Activated naive CD4-positive, alpha-beta T cell treated with anti-CD3 and anti-CD28 coated beads, Interleukin-2, amount 50 U/mL, for 24 hours (primary cell): Measurements from ENCODE around the gene ARMC5.
A peak's percentile ranks its signal among the peaks of the same experiment; 100 is the strongest.
"Not testable (repeated sequence)": the region's sequence is repeated elsewhere in the genome, so short reads cannot be mapped to it uniquely, and the experiment has no call there.

Source experiments
- H3K27ac Mint-ChIP-seq: one replicate; pipeline ENCODE4 v1.8.0; 2021; ENCODE audit warnings: mild to moderate bottlenecking, mixed read lengths
- H3K27me3 Mint-ChIP-seq: one replicate; pipeline ENCODE4 v1.8.0; 2021; ENCODE audit warnings: mixed read lengths
- H3K36me3 Mint-ChIP-seq: one replicate; pipeline ENCODE4 v1.8.0; 2021; ENCODE audit warnings: mixed read lengths
- H3K4me1 Mint-ChIP-seq: one replicate; pipeline ENCODE4 v1.8.0; 2021; ENCODE audit warnings: mixed read lengths
- H3K4me3 Mint-ChIP-seq: one replicate; pipeline ENCODE4 v1.8.0; 2021; ENCODE audit warnings: mild to moderate bottlenecking, mixed read lengths
- H3K9me3 Mint-ChIP-seq: one replicate; pipeline ENCODE4 v1.8.0; 2021; ENCODE audit warnings: mixed read lengths

ARMC5 gene

DNA sequence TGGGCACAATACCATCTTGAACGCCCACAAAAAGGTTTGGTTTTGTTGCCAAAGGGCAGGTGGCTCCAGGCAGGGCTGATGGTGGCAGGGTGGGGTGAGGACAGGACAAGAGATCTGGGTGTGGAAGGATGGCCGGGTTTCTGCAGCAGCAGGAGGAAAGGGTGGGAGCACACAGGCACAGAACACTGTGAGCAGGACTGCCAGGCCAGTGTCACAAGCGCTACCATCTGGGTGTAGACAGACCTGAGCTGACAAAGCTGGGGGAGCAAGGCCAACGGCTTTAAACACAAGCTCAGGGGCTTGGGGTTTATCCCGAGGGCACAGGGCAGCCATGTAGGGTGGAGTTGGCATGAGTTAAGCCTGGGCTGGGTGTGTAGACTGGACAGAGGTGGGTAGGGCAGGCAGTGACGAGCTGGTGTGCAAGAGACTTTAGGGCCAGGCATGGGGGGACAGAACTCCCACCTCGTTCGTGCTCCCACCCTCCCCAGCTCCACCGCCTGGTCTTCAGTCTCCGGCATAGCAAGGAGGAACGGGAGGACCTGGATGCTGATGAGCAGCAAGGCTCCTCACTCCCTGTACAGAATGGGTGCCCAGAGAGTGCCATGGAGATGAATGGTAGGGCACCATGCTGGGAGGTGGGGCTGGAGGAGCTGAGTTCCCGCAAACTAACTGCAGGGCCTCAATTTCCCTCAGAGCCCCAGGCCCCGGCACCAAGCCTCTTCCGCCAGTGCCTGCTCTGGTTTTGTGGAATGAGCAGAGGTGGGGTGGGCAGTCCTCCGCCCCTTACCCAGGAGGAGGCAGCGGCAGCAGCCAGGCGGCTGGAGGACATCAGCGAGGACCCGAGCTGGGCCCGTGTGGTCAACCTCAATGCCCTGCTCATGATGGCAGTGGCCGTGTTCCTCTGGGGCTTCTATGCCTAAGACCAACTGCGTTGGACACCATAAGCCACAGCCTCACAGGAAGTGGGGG, 30.6 kb downstream of the ARMC5 start:
- no peak overlapping the region for H3K27ac Mint-ChIP-seq
- H3K4me3 Mint-ChIP-seq, result peak overlapping the region; percentile 57
- H3K9me3 Mint-ChIP-seq, result no peaks in the 10 kb centered on the region
- no peaks in the 10 kb centered on the region for H3K36me3 Mint-ChIP-seq
- no peaks in the 10 kb centered on the region for H3K27me3 Mint-ChIP-seq
- peaks cover 13% of the 10 kb centered on the region for H3K4me1 Mint-ChIP-seq

DNA sequence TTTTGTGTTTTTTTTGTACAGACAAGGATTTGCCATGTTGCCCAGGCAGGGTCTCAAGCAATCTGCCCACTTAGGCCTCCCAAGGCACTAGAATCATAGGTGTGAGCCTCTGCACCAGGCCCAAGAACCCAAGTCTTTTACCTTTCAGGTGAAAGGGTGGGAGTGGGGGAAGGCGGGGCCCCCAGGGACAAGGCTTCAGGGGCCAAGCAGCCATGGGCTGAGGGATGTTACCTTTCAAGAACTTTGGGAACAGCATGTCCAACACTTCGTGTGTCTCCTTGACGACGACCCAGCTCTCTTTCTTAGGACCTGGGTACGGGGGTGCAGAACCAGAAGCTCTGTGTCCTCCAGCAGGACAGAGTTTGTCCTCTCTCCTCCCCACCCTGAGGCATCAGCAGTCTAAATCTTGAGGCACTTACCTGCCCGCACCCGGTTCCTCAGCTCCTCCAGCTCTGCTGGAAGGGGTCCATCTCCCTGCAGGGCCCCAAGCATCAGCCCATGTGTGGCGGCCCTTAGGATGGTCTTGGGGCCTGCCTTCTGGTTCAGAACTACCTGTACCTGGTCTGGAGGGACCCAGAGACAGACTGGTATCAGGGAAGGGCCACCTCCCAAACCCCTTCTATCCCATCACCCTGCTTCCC, 32.6 kb downstream of the ARMC5 start:
- Mint-ChIP-seq H3K36me3 (no peaks in the 10 kb centered on the region), H3K4me1 (peaks cover 4% of the 10 kb centered on the region), H3K9me3 (no peaks in the 10 kb centered on the region), H3K27me3 (no peaks in the 10 kb centered on the region), H3K4me3 (no peak overlapping the region), H3K27ac (peak overlapping the region; percentile 23)

DNA sequence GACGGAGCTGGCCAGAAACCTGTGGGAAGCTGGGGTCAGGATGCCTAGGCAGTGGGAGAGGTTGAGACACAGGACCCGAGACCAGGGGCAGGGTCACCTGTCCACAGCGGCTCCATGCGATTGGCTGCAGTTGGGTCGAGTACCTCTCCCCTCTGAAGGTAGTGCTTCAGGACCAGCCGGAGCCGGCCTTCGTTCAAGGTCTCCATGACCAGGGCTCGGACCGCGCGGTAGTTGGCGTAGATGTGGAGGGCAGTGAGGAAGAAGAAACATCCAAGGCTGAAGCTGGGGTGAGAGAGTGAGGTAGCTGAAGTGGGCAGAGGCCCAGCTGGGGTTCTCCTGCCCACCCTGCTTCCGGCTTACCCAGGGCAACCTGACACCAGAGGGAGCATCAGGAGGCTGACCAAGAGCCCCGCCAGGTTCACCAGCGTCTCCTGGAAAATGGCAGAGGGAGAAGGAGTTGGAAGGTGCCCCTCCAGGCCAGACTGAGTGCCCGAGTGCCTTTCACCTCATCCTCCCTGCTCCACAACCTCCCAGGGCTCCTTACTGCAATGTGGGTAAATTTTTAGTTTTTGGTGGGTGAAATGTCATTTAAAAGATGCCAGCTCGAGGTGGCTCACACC, 34.3 kb downstream of the ARMC5 start:
- Mint-ChIP-seq H3K27ac (no peak overlapping the region), H3K36me3 (peaks cover 5% of the 10 kb centered on the region), H3K4me1 (no peaks in the 10 kb centered on the region), H3K27me3 (no peaks in the 10 kb centered on the region), H3K4me3 (no peak overlapping the region), H3K9me3 (no peaks in the 10 kb centered on the region)

DNA sequence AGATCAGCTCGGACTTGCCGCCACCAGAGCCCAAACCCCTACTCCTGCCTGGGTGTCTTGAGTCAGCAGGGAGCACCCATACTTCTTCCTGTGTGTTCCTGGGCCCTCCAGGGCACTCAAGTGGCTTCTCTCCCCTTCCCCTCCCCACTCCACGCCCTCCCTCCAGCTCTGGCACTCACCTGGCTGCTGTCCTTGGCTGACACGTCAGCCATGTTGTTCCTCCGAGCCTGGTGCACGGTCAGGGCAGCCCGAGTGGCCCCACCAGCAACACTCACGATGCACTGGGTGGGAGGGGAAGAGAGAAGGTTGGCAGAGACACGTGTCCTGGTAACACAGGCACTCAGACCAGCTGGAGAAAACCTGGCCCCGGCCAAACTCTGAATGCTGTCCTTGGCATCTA, 37.4 kb downstream of the ARMC5 start:
- no peaks in the 10 kb centered on the region for H3K27me3 Mint-ChIP-seq
- no peaks in the 10 kb centered on the region for H3K9me3 Mint-ChIP-seq
- H3K36me3 Mint-ChIP-seq, result peaks cover 7% of the 10 kb centered on the region
- H3K4me3 Mint-ChIP-seq, result no peak overlapping the region
- H3K27ac Mint-ChIP-seq, result no peak overlapping the region
- H3K4me1 Mint-ChIP-seq, result peaks cover 6% of the 10 kb centered on the region

- Mint-ChIP-seq H3K4me3 (no peak overlapping the region), H3K27me3 (no peaks in the 10 kb centered on the region), H3K27ac (no peak overlapping the region), H3K36me3 (peaks cover 7% of the 10 kb centered on the region), H3K9me3 (no peaks in the 10 kb centered on the region), H3K4me1 (peaks cover 12% of the 10 kb centered on the region)
These were observed 39.2 kb downstream of the ARMC5 start for GRCh38 chr16:31498493-31498892.

GRCh38 chr16:31499928-31500327, 40.6 kb downstream of the ARMC5 start:
- Mint-ChIP-seq H3K27me3 (no peaks in the 10 kb centered on the region), H3K9me3 (no peaks in the 10 kb centered on the region), H3K27ac (no peak overlapping the region), H3K36me3 (peaks cover 7% of the 10 kb centered on the region), H3K4me3 (no peak overlapping the region), H3K4me1 (peaks cover 18% of the 10 kb centered on the region)

DNA sequence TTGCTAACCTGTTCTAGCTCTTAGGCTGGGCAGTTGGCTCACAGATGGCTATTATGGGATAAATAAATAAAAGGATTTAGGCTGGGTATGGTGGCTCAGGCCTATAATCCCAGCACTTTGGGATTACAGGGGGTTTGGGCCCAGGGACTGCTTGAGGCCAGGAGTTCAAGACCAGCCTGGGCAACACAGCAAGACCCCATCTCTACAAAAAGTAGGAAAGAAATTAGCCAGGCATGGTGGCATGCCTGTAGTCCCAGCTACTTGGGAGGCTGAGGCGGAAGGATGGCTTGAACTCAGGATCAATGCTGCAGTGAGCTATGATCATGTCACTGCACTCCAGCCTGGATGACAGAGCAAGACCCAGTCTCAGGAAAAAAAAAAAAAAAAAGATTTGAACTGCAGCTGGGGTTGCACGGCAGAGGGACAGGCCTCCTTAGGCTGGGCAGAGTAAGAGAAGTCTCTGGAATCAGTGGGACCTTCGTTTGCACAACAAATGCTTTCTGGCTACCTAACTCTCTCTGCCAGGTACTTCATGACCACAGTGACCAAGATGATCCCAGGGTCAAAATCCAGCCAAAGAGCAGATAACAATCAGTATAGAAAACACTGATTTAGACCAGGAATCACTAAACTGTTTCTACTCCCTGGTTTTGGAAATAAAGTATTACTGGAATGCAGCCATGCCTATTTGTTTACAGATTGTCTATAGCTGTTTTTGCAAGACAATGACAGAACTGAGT, 42.1 kb downstream of the ARMC5 start:
- Mint-ChIP-seq H3K4me1 (peaks cover 32% of the 10 kb centered on the region), H3K4me3 (no peak overlapping the region), H3K9me3 (no peaks in the 10 kb centered on the region), H3K36me3 (peaks cover 7% of the 10 kb centered on the region), H3K27me3 (no peaks in the 10 kb centered on the region), H3K27ac (no peak overlapping the region)

GRCh38 chr16:31501966-31502348, 42.7 kb downstream of the ARMC5 start:
- H3K27ac Mint-ChIP-seq, result no peak overlapping the region
- no peak overlapping the region for H3K4me3 Mint-ChIP-seq
- no peaks in the 10 kb centered on the region for H3K27me3 Mint-ChIP-seq
- H3K4me1 Mint-ChIP-seq, result peaks cover 35% of the 10 kb centered on the region
- H3K9me3 Mint-ChIP-seq, result no peaks in the 10 kb centered on the region
- peaks cover 7% of the 10 kb centered on the region for H3K36me3 Mint-ChIP-seq

- H3K9me3 Mint-ChIP-seq, result no peaks in the 10 kb centered on the region
- H3K27me3 Mint-ChIP-seq, result no peaks in the 10 kb centered on the region
- peaks cover 4% of the 10 kb centered on the region for H3K36me3 Mint-ChIP-seq
- no peak overlapping the region for H3K27ac Mint-ChIP-seq
- H3K4me3 Mint-ChIP-seq, result no peak overlapping the region
- peaks cover 42% of the 10 kb centered on the region for H3K4me1 Mint-ChIP-seq
These were observed 43.7 kb downstream of the ARMC5 start for GRCh38 chr16:31502981-31503380.

DNA sequence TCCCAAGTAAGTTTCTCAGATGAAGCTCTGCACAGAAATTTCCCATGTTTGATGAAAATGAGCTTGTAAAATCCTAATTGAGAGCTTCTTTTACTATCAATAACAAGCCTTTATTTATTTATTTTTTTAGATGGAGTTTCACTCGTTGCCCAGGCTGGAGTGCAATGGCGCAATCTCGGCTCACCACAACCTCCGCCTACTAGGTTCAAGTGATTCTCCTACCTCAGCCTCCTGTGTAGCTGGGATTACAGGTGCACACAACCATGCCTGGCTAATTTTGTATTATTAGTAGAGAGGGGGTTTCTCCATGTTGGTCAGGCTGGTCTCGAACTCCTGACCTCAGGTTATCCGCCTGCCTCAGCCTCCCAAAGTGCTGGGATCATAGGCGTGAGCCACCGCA, 44.3 kb downstream of the ARMC5 start:
- H3K36me3 Mint-ChIP-seq, H3K27me3 Mint-ChIP-seq, H3K9me3 Mint-ChIP-seq, H3K27ac Mint-ChIP-seq, H3K4me3 Mint-ChIP-seq: not testable (repeated sequence)
- peaks cover 45% of the 10 kb centered on the region for H3K4me1 Mint-ChIP-seq

DNA sequence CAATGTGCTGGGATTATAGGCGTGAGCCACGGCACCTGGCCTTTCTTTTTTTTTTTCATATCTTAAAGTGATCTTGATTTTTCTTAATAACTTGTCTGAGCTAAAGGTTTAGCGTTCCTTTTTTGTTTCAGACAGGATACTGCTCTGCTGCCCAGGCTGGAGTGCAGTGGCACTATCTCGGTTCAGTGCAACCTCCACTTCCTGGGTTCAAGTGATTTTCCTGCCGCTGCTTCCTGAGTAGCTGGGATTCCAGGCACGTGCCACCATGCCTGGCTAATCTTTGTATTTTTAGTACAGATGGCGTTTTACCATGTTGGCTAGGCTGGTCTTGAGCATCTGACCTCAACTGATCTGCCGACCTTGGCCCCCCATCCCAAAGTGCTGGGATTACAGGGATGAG, 44.9 kb downstream of the ARMC5 start:
- Mint-ChIP-seq H3K36me3 (peaks cover 4% of the 10 kb centered on the region), H3K4me3 (no peak overlapping the region), H3K9me3 (no peaks in the 10 kb centered on the region), H3K27ac (peak overlapping the region; percentile 35), H3K27me3 (no peaks in the 10 kb centered on the region), H3K4me1 (peaks cover 51% of the 10 kb centered on the region)

- peaks cover 3% of the 10 kb centered on the region for H3K36me3 Mint-ChIP-seq
- H3K4me1 Mint-ChIP-seq, result peaks cover 60% of the 10 kb centered on the region
- H3K27ac Mint-ChIP-seq, result peak overlapping the region; percentile 77
- no peak overlapping the region for H3K4me3 Mint-ChIP-seq
- no peaks in the 10 kb centered on the region for H3K9me3 Mint-ChIP-seq
- H3K27me3 Mint-ChIP-seq, result no peaks in the 10 kb centered on the region
These were observed 46.2 kb downstream of the ARMC5 start for GRCh38 chr16:31505483-31505882.

GRCh38 chr16:31507617-31507928, 48.3 kb downstream of the ARMC5 start:
- Mint-ChIP-seq H3K4me1 (peaks cover 58% of the 10 kb centered on the region), H3K4me3 (peak overlapping the region; percentile 96), H3K27ac (peak overlapping the region; percentile 89), H3K9me3 (no peaks in the 10 kb centered on the region), H3K27me3 (no peaks in the 10 kb centered on the region), H3K36me3 (peaks cover 2% of the 10 kb centered on the region)

- peak within 1 kb of the TSS; percentile 96 for H3K27ac Mint-ChIP-seq
- peak within 1 kb of the TSS; percentile 96 for H3K4me3 Mint-ChIP-seq
- H3K36me3 Mint-ChIP-seq, result peaks cover 2% of the 10 kb centered on the region
- no peaks in the 10 kb centered on the region for H3K9me3 Mint-ChIP-seq
- no peaks in the 10 kb centered on the region for H3K27me3 Mint-ChIP-seq
- peaks cover 53% of the 10 kb centered on the region for H3K4me1 Mint-ChIP-seq
These were observed 48.8 kb downstream of the ARMC5 start, which contains the start of gene RUSF1 for GRCh38 chr16:31507929-31508705. Gene RUSF1 (minus strand): TSS chr16:31508391. CDS start chr16:31508373, 18 bp downstream.

DNA sequence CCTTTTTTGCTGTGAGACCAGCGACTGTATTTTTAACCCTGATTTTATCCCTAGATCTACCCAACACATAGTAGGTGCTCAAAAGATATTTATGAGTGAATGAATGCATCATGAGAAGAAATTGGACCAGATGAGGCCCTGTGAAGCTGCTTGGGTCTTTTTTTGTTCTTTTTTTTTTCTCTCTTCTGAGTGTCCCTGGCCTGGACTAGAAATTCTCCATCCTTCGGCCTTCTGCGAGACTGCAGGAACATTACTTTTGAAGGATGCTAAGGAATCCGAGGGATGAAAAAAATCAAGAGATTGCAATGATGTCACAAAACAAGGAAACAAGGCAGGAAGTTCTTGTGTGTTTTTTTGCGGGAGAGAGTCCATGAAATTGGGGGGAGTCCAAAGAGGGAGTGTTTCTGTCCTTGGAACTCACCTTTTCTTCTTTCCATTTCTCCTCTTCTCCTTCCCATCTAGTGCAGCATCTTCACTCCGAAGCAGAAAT, 49.5 kb downstream of the ARMC5 start:
- Mint-ChIP-seq H3K36me3 (peaks cover 2% of the 10 kb centered on the region), H3K27me3 (no peaks in the 10 kb centered on the region), H3K4me1 (peaks cover 53% of the 10 kb centered on the region), H3K4me3 (peak overlapping the region; percentile 96), H3K9me3 (no peaks in the 10 kb centered on the region), H3K27ac (peak overlapping the region; percentile 96)
